ENCODE measurements around the gene PIM2.
A peak's percentile ranks its signal among the peaks of the same experiment; 100 is the strongest.

The PIM2 gene

DNA sequence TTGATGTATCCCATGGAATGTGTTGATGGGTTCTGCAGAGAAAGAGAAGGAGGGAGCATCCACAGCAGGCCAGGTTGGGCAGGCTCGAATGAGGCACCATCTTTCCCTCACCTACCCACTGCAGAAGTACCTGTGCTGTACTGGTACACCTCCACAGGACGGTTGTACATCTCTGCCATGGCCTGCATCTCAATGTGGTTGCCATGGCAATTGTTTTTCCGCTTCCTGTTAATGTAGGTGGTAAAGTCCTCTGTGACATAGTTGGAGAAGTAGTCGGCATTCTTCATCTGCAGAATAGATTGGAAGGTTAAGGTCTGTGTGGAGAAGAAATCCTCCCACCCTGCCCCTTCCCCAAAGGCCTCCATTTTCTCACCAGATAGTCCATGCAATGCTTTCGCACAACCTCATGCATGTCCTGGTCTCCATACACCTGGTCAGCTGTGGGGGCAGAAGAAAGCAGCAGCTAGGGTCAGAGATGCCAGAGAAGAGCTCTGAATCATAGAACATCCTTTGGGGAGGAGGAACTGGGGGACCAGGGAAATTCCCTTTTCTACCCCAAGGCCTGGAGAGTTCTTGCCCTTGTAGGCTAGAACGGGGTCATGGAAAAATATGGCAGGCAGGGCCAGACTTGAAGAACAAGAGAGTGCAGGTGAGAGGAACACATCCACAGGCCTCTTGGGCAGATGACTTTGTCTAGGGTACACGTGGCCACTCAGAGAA, 15.9 kb upstream of the PIM2 start:
- peak; percentile 66 to 76 for DNase-seq

DNA sequence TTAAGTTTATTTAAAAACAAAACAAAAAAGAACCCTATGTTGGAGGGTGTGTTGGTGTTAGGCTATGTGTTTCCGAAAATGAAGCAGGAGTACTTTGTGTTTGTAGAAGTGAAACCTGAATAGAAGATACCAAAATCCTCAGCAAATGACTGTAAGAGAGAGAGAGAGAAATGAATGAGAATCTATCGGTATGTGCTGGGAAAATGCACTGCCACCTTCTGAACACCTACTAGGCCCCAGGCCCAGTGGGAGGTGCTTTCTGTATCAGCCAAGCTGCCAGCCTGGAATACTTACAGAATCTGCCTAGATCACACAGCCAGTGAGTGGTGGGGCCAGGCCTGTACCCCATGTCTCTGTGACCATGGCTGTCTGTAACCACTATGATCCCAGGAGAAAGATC, 14.9 kb upstream of the PIM2 start:
- no peak for DNase-seq

DNA sequence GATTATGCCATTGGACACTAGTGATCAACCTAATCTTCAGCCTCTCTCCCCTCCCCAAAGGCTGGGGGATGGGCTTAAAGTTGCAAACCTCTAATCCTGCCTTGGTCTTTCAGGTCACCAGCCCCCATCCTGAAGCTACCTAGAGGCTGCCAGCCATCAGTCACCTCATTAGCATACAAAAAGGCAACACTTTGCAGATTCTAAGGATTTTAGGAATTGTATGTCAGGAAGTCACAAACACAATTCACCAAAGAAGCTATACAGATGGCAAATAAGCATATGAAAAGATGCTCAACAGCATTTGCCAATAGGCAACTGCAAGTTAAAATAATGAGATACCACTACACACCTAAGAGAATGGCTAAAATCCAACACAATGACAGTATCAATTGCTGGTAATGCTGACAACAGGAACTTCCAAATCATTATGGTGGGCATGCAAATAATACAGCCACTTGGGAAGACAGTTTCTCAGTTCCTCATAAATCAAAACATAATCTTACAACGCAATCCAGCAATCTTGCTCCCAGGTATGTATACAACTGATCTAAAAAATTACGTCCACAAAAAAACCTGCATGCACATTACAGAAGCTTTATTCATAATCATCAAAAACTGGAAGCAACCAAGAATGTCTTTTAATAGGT, 9.0 kb upstream of the PIM2 start:
- DNase-seq: no peak

DNA sequence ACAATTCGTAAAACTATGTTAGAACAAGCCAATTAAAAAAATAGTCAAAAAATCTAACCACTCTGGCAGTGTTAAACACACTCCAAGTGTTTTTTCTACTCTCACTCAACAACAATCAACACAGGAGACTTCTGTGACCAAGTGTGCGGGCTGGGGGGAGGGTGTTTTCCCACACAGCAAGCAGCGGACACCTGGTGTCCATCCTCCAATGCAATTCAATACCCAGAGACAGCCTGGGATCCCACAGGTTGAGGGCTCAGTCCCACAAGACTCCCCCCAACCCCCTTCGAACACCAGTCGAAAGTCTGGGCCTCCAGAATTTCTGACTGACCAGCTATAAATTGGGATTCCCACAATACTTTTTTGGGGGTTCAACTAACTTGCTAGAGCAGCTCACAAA, 8.3 kb upstream of the PIM2 start:
- DNase-seq: no peak

DNA sequence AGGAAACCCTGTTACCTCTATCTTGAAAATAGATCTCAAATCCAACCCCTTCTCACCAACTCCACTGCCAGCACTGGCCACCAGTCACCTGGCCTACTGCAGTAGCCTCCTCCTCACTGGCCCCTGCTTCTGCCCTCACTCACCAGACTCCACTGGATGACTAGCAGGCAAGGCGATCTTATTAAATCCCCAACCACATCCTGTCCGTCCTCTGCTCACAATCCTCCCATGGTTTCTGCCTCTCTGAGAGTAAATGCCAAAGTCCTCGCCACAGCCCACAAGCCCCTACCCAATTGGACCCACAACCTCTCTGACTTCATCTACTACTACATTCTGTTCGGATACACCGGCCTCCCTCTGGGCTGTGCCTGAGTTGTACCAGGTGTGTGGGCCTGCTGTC, 5.4 kb upstream of the PIM2 start:
- DNase-seq: no peak

DNA sequence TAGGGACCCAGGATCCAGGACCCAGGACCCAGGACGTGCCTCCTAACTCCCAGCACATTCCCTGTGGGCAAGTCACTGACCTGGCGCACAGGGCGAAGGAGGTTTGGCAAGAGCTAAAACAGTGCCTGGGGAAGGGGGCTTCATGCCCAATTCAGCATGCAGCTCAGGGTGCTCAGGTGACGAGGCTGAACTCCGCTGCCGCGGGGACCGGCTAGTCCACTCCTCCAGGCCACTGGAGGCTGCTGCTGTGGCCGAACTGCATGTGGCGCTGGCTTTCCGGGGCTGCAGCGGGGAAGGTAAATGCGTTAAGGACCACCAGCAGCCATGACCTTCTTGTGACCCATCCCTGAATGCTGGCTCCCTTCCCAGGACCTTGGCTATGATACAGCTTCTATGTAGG, 4.9 kb upstream of the PIM2 start:
- no peak for DNase-seq

DNA sequence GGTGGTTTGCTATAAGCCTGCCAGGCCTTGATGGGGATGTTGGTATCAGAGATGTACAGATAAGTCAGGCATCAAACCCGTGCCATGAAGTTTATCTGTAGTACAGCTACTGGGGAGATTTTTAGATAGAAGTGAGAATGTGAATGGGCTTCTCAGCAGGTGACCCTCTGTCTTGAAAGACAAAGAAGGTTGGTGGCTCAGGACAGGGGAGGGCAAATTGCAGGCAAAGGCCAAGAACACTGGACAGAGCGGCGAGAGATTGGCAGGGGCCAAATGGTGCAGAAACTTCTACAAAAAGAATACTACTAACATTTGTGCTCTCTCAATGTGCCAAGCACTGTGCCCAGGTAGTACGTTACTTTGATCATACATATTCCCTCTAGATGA, 1.9 kb upstream of the PIM2 start:
- DNase-seq: no peak

DNA sequence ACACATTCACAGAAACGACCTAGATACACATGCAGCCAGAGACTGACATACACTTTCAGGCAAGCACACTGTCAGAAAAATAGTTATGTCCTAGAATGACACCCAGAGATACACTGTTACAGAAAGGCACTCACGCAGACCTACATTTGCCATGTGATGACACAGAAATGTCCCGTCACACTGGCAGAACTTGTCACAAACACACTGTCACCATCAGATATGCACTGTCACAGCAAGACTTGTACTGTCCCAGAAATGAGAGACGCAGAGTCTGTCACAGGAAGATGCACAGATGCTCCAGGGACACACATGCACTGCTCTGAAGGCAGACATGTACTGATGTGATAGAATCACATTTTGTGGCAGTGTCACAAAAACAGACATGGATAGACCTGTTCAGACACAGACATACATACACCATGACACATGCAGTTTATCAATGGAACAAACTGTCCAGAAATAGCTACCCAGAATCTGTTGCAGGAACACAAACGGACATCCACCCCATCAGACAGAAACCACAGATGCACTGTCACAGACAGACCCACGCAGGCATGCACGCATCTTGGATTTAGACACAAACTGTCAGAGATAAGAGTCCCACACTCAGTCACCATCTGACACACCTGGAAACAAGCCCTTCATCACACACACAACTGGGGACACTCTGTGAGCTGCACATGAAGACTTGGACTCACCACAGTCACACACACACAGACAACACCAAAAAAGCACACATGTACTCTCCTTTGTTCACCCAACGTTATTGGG, 1.3 kb upstream of the PIM2 start:
- DNase-seq: peak; percentile 34 to 50

DNA sequence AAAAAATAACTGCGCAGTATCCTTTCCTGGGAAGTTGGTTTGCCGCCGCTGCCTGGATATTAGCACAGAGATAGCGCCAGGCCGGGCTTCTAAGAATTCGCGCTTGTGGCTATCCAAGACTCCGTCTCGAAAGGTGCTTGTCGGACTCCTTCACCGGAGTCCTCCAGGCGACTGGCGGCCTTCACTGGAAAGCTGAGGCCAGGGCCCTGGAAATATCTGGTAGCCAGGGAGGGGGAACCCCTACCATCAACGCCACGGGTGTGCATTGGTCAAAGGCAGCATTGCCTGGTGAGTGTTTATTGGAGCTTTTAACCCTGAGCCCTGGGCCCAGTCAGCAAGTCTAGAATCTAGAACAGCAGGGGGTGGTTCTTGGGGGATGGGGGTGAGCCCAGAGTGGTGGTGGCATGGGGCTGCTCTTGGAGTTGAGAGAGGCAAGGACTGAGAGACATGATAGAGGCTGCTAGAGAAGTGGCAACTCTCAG, 577 bp upstream of the PIM2 start:
- DNase-seq: peak; percentile 53 to 54

DNA sequence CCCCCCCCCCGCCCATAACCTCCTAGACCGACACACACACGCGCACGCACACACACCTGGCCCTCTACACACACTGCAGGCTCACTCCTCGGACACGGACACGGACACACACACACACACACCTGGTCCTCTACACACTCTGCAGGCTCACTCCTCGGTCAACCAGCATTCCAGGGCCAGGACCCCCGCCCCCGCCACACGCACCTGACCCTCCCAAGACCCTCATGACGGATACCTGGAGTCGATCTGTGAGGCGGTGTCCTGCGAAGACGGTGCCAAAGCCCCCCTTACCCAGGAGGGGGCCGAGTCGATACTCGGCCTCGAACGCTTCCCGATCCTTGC, 552 bp downstream of the PIM2 start:
- no peak for DNase-seq

DNA sequence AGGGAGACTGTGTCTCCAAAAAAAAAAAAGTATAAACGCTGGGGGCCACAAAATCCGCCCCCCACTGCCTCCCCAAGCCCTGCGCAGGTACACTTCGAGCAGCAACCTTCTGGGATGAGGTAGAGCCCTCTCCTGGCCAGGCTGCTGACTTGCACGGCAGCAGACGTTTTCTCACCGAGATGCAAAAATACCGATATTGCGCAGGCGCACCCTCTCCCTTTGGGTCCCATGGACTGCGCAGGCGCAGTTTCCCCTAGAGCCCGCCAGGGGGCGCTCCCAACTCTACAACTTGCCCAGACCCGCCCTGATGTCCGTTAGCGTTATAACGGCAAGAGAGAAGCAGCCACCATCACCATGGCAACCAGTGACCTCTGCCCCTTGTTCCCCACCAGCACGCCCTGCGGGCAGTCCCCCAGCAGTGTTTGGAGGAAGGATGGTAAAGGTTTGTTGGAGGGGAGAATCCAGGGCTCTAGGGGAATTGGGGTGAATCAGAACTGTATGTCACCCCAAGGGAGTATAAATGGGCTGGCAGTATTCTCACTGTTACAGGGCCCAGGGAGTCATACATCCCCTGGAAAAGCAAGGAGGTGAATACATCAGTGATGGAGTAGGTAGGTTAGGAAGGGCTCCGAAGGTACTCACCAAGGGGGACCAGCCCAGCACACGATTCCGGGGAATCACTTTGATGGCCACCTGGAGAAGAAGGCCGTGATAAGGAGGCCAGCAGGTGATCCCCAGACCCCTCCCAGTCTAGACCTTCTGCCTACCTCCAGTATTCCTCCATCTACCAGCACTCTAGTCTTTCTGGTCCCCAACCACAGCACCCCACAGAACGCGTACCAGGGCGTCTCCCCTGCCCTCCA, 1.5 kb downstream of the PIM2 start:
- peak; percentile 92 to 94 for DNase-seq

DNA sequence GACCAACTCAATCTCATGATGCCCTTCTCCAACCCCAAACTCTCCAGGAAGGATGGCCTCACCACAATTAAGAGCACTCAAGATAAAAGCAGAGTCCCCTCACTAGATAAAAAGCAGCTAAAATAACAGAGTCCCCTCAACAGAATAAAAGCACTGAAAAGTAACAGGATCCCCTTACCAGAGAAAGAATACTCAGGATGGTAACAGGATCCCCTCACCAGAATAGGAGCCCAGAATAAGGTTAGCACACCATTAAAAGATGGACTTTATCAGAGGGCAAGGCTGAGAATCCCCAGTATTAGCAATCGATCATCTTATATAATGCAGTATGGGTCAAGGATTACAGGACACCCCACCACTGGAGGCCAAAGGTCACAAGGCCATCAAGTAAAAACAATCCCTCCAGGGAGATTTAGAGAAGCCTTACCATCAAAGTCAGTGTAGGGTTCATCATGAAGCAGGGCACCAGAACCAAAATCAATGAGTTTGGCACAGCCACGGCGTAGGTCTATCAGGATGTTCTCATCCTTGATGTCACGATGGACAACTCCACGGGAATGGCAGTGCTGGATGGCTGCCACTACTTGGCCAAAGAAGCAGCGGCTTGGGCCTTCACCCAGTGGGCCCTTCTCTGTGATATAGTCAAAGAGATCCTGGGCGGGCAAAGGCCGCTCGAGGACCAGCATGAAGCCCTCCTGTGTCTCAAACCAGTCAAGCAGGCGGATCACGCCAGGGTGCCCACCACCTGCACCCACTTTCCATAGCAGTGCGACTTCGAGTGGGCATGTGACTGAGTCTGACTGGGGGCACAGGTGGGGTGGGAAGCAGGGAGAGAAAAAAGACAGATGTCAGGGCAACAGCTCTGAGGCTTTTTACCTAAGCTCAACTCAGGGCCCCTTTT, 4.0 kb downstream of the PIM2 start:
- DNase-seq: no peak

DNA sequence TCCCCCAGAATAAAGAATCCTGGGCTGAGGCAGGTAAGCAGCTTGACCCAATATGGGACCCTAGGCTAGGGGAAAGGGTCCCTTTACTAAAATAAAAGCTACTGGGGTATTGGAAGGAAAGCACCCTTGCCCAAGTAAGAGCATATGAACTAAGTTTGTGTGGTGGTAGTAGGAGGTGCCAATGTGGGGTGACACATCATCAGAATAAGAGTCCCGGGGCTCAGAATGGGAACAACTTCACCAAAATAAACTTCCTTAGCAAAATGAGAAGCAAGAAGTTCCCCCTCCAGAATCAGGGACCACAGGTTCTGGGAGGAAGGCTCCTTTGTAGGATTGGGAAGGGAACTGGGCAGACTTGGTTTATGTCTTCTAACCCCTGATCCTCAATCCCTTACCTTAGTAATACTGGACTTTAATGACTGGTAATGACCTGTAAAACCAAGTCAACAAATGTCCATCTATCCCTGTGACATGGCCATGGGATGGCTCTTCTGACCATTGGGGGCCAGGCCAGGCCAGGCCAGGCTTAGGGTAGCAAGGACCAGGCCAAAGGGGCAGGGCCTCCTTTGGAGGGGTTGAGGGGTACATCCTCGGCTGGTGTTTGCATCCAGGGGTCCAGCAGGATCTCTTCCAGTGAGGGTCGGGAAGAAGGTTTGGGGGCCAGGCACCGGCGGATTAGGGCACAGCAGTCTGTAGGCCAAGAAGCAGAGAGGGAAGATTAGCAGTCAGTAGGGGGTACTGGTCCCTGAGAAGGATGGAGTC, 5.0 kb downstream of the PIM2 start:
- no peak for DNase-seq

DNA sequence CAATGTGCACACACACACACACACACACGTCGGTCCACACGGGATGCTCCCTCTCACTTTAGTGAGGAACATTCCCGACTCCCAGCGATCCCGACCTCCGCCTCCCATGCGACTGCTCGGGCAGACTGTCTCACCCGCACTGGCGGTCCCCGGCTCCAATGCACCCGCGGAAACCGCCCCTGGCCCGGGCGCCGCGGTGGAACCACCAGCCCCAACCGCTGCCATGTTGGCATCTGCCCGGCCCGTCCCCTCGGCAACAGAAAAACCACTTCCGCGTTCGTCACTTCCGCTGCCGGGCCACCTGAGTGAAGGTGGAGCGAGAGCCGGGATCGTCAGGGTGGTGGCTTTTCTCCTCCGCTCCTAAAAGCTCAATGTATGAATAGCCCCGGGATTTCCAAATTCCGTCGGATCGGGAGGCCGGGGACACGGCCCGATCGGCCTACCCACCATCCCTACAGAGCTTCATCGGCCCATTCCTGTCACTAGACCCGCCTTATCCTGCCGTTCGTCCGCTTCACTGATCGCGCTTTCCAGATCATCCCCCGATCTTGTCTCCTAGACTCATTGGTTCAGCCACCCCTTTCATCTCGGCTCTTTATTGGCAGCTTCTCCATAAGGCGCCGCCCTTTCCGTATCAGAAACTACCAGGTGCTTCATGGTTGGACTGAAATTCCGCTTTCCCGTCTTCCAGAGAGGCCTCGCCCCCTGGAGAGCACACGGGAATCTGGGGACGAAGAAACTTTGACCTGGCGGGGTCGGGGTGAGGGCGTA, 7.2 kb downstream of the PIM2 start, which contains the start of gene SLC35A2:
TSS of gene SLC35A2 (minus strand) at position 235 of the 771 bp plus-strand sequence. CDS start at position 225, 10 bp downstream.
- DNase-seq: peak; percentile 89

DNA sequence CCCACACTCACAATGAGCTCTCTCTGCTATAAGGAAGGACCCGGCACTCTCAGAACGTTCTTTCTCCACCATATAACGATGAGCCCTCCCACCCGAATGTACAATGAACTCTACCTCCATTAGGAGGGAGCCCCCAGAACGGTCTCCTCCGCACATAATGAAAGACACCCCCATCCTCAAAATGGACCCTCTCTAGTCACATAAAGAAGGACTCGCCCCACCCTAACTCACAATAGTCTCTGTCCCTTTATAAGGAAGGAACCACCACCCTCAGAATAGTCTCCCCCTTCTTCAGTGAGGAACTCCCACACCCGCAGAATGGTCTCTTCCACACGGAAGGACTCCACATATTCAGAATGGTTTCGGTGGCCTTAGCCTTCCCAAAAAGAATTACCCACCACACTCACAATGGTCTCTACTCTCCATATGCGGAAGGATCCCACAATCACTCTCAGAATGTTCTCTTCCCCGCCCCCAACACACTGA, 7.9 kb downstream of the PIM2 start:
- DNase-seq: no peak

DNA sequence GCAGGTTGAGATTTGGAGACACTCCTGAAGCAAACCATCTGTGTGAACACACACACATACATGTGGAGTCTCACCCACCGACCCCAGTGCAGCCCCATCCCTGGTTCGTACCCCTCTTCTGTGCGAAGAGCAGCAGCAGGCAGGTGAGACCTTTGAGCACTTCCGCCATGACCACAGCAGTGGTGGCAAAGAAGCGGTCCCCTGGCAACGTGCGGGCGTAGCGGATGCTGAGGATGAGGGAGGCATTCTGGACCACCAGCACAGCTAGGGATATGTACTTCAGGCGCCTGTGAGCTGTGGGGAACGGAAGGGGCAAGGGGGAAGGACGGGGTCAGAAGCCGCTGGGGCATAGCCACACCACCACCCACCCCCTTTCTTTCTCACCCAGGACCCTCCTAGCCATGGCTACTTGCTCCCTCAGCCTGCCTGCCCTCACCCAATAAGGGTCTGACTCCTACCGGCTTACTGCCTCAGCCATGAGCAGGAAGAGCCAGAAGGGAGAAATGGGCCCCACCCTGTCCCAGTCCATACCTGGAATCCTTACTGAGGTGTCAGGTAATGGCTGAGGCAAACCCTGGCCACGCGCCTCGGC, 9.0 kb downstream of the PIM2 start:
- no peak for DNase-seq

DNA sequence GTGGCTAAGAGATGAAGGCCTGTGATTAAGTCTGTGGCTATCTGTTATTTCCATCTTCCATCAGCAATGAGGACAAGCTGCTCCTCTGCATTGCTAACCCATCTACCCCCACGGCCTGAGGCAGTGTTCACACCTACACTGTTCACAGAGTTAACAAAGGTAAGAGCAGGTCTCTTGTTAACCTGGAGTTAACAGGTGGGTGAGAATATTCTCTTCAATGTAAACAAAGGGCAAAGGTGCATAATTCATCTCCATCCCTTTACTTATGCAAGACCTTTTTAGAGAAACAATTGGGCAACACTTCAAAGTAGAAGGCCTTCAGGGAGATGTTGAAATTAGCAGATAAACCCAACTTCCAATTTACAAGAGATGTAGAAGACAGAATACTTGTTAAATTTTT, 10.2 kb downstream of the PIM2 start:
- DNase-seq: no peak

DNA sequence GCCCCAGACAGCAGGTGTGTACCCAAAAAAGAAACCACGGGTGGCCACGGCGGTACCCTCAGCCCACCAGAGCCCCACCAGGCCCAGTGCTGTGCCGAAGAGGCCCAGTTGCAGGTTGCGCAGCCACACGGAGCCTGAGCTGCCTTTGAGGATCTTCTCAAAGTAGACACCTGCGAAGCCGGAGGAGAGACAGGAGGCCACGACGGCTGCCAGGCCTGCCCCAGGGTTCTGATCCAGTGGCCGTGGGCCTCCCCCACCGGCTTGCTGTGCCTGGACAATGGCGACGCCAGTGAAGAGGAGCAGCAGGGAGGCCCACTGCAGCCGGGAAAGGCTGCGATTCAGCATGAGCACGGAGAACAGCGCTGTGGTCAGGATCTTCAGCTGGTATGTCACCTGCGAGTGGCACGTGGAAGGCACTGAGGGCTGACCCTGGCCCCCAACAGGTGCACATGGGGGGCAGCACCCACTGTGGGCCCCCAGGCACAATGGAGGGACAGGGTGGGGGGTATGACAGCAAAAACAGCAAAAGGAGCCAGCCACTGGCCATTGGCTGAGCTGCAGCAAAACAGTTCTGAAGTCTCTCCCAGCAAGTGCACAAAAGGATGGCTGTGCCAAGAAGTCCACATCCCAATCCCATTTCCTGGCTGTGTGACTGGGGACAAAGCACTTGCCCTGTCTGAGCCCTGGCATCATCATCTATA, 13.6 kb downstream of the PIM2 start:
- no peak for DNase-seq

DNA sequence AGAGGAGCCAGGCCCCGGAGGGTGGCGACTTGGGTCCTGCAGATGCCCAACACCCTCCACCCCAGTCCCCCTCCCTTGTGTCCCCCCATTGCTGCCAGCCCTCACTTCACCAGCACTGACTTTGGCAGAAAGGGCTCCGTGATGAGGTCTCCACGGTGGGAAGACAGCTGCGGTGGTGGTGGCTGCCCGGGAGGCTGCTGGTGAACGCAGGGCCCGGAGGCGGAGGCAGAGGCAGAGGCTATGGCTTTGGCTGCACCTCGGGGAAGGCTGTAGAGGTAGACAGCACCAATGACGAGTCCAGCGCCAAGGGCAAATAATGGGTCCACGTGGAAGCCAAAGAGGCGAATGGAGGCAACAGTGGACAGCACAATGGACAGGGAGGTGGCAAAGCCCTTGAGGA, 14.2 kb downstream of the PIM2 start:
- no peak for DNase-seq
